ENCODE results near the gene SLC35B2.

DNA sequence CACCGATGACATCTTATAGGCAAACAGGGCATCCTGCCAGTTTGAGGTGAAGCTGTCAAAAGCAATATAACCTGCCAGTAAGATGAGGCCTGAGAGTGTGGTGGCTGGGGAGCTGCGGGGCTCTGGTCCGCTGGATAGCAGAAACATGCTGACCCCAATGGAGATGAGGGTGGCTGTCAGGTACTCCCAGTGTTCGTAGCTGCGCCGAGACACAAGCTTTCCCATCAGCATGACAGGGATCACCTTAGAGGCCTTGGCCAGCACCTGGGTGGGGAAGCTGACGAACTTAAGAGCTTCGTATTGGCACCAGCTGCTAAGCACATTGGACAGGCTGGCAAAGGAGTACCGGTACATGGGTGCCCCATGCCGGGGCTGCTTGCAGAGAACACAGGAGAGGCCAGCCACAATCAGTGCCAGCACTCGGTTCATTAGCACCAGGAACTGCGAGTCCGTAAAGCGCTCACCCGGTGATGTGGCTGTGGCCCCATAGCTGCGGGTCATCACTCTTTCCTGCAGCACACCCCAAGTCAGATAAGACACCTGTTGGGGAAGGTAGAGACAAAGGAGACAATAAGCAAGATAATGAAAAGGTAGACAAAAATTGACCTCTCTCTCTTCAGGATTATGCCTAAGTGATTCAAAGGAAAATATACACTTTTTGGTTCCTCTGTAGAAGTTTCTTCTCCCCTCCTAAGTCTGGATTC, 2.1 kb downstream of the SLC35B2 start:
- TF ChIP-seq, protein P1, sequence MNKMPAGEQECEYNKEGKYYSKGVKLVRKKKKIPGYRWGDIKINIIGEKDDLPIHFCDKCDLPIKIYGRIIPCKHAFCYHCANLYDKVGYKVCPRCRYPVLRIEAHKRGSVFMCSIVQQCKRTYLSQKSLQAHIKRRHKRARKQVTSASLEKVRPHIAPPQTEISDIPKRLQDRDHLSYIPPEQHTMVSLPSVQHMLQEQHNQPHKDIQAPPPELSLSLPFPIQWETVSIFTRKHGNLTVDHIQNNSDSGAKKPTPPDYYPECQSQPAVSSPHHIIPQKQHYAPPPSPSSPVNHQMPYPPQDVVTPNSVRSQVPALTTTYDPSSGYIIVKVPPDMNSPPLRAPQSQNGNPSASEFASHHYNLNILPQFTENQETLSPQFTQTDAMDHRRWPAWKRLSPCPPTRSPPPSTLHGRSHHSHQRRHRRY (tag by site-specific recombination; IDR thresholded peaks at IDR 0.05) = no peak
- no peak for TF ChIP-seq ZNF121 (tag by site-specific recombination; IDR thresholded peaks at IDR 0.05)

Data from HEK293 (cell line).